Measurements from ENCODE around the gene SOCS7. TPM values are rescaled to one million over a fixed set of nuclear protein-coding genes. Genes with fewer than 3 reads are reported as not detected.

The SOCS7 gene
- total and polyA plus RNA-seq, 2 of the 4 experiments (the other 2 are of a cell fraction): 6.5 to 6.8 TPM

DNA sequence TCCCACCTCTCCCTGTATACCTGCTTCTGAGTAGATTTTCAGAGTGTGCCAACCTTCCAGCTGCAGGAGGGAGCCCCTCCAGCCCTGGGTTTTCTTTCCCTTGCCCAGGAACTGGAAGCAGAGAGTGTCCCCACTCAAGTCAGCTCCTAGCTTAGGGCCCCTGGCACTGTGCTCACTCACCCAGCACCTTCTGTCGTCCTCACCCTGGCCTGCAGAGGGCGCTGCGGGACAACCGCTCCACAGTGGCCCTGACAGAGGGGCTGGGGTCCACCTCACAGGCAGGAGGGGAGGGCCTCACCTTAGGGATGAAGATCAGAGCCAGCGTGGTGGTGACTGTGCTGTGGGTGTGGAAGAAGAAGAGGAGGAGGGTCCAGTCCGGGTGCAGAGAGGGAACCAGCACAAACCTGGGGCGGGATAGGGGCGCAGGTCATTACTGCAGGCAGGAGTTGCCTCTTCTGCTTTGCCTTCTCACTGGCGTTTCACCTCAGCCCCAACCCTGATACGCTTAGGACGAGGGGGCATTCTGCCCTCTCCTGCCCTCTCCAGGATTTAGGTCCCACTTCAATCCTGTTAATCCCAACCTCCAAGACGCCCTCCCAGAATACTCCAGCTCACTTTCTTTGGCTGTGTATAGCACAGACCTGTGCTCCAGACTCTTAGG, 17.9 kb upstream of the SOCS7 start (continued):
- TF ChIP-seq MAZ (IDR thresholded peaks at IDR 0.05; ENCODE audit: borderline replicate concordance, low read depth, low read length): no peak

DNA sequence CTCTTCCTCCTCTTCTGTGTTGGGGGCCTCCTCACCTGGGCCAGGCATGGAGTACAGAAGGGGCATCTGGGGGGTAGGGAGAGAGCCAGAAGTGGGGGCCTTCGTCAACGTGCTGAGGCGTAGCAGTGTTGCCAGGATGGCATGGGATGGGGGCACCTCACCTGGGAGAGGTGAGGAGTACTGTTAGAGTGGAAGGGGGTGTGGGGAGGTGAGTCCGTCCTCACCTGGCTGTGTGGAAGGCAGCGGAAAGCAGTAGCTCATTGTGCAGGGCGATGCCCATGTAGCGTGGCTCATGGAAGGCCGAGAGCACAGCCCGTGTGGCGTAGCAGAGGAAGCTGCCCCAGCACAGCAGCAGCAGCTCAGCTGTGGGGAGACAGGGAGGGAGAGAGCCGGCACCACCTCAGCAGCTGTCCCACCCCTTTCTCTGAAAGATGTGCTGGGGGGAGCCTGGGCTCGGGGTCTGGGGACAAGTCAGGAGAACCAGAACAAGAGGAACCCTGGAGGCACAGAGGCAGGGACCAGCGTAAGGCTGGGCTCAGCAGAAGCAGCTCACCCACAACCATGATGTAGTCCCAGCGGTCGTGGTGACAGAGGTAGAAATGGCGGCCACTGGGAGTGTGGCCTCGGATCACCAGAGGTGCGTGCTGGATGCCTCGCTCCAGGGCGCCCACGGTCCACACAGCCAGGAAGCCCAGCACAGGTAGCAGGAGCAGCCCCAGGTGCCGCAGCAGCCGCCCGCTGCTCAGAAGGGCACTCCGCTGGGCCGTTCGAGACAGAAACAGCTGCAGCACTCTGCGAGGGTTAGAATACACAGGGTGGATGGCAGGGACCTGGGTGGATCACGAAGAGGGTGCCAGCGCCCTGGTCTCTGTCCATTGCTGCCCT, 16.9 kb upstream of the SOCS7 start:
- POLR2A ChIA-PET (ENCODE audit: unreplicated experiment): no interaction called here
- ATAC-seq (ENCODE audit: low read depth): no peak
- H4K5ac ChIP-seq (ENCODE audit: low read depth, low read length): no peak overlapping the region
- no peak for TF ChIP-seq POLR2A (IDR thresholded peaks at IDR 0.05; ENCODE audit: low read depth, low read length)
- no peak for TF ChIP-seq MAZ (IDR thresholded peaks at IDR 0.05; ENCODE audit: borderline replicate concordance, low read depth, low read length)
- no peak for TF ChIP-seq BHLHE40 (IDR thresholded peaks at IDR 0.05; ENCODE audit: low read depth, low read length)
- no peak for TF ChIP-seq RFX5 (IDR thresholded peaks at IDR 0.05; ENCODE audit: low read depth, low read length)
- no peak for TF ChIP-seq RAD21 (IDR thresholded peaks at IDR 0.05; ENCODE audit: low read length)
- no peak for TF ChIP-seq MXI1 (IDR thresholded peaks at IDR 0.05; ENCODE audit: borderline replicate concordance, low read depth, low read length)
- TF ChIP-seq CEBPB (IDR thresholded peaks at IDR 0.05; ENCODE audit: low read depth, low read length): no peak
- no peak for TF ChIP-seq FOS (IDR thresholded peaks at IDR 0.05; ENCODE audit: low read depth, low read length)
- no peak for TF ChIP-seq RCOR1 (IDR thresholded peaks at IDR 0.05; ENCODE audit: insufficient replicate concordance, low read length)
- TF ChIP-seq, protein P1, sequence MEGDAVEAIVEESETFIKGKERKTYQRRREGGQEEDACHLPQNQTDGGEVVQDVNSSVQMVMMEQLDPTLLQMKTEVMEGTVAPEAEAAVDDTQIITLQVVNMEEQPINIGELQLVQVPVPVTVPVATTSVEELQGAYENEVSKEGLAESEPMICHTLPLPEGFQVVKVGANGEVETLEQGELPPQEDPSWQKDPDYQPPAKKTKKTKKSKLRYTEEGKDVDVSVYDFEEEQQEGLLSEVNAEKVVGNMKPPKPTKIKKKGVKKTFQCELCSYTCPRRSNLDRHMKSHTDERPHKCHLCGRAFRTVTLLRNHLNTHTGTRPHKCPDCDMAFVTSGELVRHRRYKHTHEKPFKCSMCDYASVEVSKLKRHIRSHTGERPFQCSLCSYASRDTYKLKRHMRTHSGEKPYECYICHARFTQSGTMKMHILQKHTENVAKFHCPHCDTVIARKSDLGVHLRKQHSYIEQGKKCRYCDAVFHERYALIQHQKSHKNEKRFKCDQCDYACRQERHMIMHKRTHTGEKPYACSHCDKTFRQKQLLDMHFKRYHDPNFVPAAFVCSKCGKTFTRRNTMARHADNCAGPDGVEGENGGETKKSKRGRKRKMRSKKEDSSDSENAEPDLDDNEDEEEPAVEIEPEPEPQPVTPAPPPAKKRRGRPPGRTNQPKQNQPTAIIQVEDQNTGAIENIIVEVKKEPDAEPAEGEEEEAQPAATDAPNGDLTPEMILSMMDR (conservative IDR thresholded peaks at IDR 0.05; ENCODE audit: low read depth, low read length): no peak
- no peak for TF ChIP-seq CHD1 (IDR thresholded peaks at IDR 0.05; ENCODE audit: low read depth, low read length)
- TF ChIP-seq, protein P2, sequence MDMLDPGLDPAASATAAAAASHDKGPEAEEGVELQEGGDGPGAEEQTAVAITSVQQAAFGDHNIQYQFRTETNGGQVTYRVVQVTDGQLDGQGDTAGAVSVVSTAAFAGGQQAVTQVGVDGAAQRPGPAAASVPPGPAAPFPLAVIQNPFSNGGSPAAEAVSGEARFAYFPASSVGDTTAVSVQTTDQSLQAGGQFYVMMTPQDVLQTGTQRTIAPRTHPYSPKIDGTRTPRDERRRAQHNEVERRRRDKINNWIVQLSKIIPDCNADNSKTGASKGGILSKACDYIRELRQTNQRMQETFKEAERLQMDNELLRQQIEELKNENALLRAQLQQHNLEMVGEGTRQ (IDR thresholded peaks at IDR 0.05; ENCODE audit: low read depth, low read length): no peak
- TF ChIP-seq SMC3 (IDR thresholded peaks at IDR 0.05; ENCODE audit: low read depth, low read length): no peak

More for the DNA sequence above, 16.9 kb upstream of the SOCS7 start:
- DNase-seq: no peak
- Histone ChIP-seq H2BK5ac (ENCODE audit: low read depth, low read length, poor library complexity, severe bottlenecking) (no peak overlapping the region), H3K79me1 (ENCODE audit: low read depth in 1 of 2, low read length in 2 of 2) (no peaks in the 10 kb centered on the region), H2BK15ac (ENCODE audit: low read depth, low read length) (no peak overlapping the region), H3K56ac (ENCODE audit: extremely low read depth, insufficient read depth, low read length) (no peak overlapping the region), H3K27ac (ENCODE audit: insufficient read depth, low read length) (no peak overlapping the region), H3K4me3 (ENCODE audit: insufficient read depth, low read depth, low read length) (no peak overlapping the region), H3K36me3 (ENCODE audit: control insufficient read depth, insufficient read depth, low read length) (no peaks in the 10 kb centered on the region), H3K4me2 (ENCODE audit: low read depth, low read length) (no peak overlapping the region), H4K8ac (ENCODE audit: low read depth in 2 of 2, low read length in 2 of 2) (no peak overlapping the region), H2BK120ac (ENCODE audit: low read depth, low read length) (no peak overlapping the region), H2BK20ac (ENCODE audit: low read depth, low read length) (no peak overlapping the region), H3K14ac (replicated peaks; ENCODE audit: low read depth, low read length) (no peak overlapping the region), H3K4ac (ENCODE audit: low read depth, low read length) (no peak overlapping the region), H3K4me1 (ENCODE audit: control insufficient read depth, insufficient read depth, low read length) (no peaks in the 10 kb centered on the region), H3K9ac (ENCODE audit: low read depth, low read length) (no peak overlapping the region), H3K27me3 (ENCODE audit: control insufficient read depth, insufficient read depth, low read length) (peaks cover 73% of the 10 kb centered on the region), H2AFZ (replicated peaks; ENCODE audit: low read length, poor library complexity) (no peak overlapping the region), H3K18ac (ENCODE audit: low read depth, low read length) (no peak overlapping the region), H3K9me3 (ENCODE audit: control insufficient read depth, insufficient read depth, low read length) (no peaks in the 10 kb centered on the region), H3K23ac (ENCODE audit: low read depth, low read length) (no peak overlapping the region), H2AK9ac (replicated peaks; ENCODE audit: low read depth, low read length, poor library complexity) (no peak overlapping the region), H4K91ac (ENCODE audit: insufficient read depth, low read depth, low read length) (no peak overlapping the region), H4K20me1 (ENCODE audit: insufficient read depth, low read length) (no peaks in the 10 kb centered on the region; the same call in 1 of the 2 replicates), H3K9me1 (ENCODE audit: insufficient read depth, low read length) (0 out of 2 replicates have a peak, but pooled peaks cover 2% of the 10 kb centered on the region), H2AK5ac (ENCODE audit: low read depth, low read length) (no peak overlapping the region; the same call in 1 of the 2 replicates)
- CTCF ChIA-PET: interaction anchor here (2.0 kb wide), 1 partner anchor 80 kb away, joined by 5 read pairs; no protein-coding TSS in a partner anchor
- dilution Hi-C loops (cut with HindIII; ENCODE audit: low sequenced_read_pairs, unreplicated experiment) (no loop called here), in situ Hi-C loops (cut with MboI; ENCODE audit: low sequenced_read_pairs) (no loop called here), intact Hi-C loops (cut with micrococcal nuclease) (no loop called here)
- no TSS peak for BruUV-seq (replicated peaks)
- WGBS, 2 experiments (ENCODE audit: extremely low coverage in 2 of 2, insufficient read length in 1 of 2): 90% methylated on average over 2 of the region's 30 CpGs; no CpG with 5 or more reads in 1 of the 2 experiments
